ENCODE measurements around the gene BECN2.

BECN2 gene

GRCh38 chr1:241957692-241958494 lies at the start of gene BECN2:
BECN2 (plus strand) TSS chr1:241957767; CDS start chr1:241957767, 0 bp downstream.
- H3K27ac ChIP-seq = no peak within 1 kb of the TSS

GRCh38 chr1:241916196-241916595 lies 41.4 kb upstream of the BECN2 start:
- H3K27ac ChIP-seq = no peak overlapping the region

More at GRCh38 chr1:241957692-241958494, at the start of gene BECN2:
- TF ChIP-seq CTCF (conservative IDR thresholded peaks at IDR 0.05) = no peak

GRCh38 chr1:241917487-241917886 lies 40.1 kb upstream of the BECN2 start:
- no peak for TF ChIP-seq CTCF (conservative IDR thresholded peaks at IDR 0.05)

More at GRCh38 chr1:241916196-241916595, 41.4 kb upstream of the BECN2 start:
- TF ChIP-seq CTCF (conservative IDR thresholded peaks at IDR 0.05) = no peak

GRCh38 chr1:241918879-241919278 lies 38.7 kb upstream of the BECN2 start:
- H3K27ac ChIP-seq = no peak overlapping the region
- TF ChIP-seq CTCF (conservative IDR thresholded peaks at IDR 0.05) = no peak

More at GRCh38 chr1:241917487-241917886, 40.1 kb upstream of the BECN2 start:
- no peak overlapping the region for H3K27ac ChIP-seq

GRCh38 chr1:241924080-241924808 lies 33.3 kb upstream of the BECN2 start:
- no peak overlapping the region for H3K27ac ChIP-seq
- TF ChIP-seq CTCF (conservative IDR thresholded peaks at IDR 0.05) = no peak

- no peak for TF ChIP-seq CTCF (conservative IDR thresholded peaks at IDR 0.05)
- H3K27ac ChIP-seq = no peak overlapping the region
These were observed 31.4 kb upstream of the BECN2 start for GRCh38 chr1:241926141-241926540.

GRCh38 chr1:241927321-241927720 lies 30.2 kb upstream of the BECN2 start:
- no peak for TF ChIP-seq CTCF (conservative IDR thresholded peaks at IDR 0.05)
- no peak overlapping the region for H3K27ac ChIP-seq

Measured in VCaP (cell line).